Parathyroid adenoma (tissue), 2 donors: ENCODE results near the gene ASS1.

Experiments
- H2AFZ ChIP-seq: fragments of 300-600 bp; sonication (generic); one replicate; pipeline ENCODE4 v1.7.0; 2017; ENCODE audit warnings: antibody characterized with exemption, mild to moderate bottlenecking
- H3K27ac ChIP-seq: fragments of 300-600 bp; sonication (generic); one replicate; pipeline ENCODE4 v1.7.0; 2017
- H3K27me3 ChIP-seq: fragments of 300-600 bp; sonication (generic); one replicate; pipeline ENCODE4 v1.7.0; 2017; ENCODE audit warnings: low read length; ENCODE audit not compliant: control insufficient read depth, insufficient read depth
- H3K36me3 ChIP-seq: fragments of 300-600 bp; sonication (generic); one replicate; pipeline ENCODE4 v1.7.0; 2017; ENCODE audit warnings: low read length; ENCODE audit not compliant: control insufficient read depth, insufficient read depth
- H3K4me1 ChIP-seq: fragments of 300-600 bp; sonication (generic); one replicate; pipeline ENCODE4 v1.7.0; 2017; ENCODE audit warnings: control low read depth
- H3K4me2 ChIP-seq: fragments of 300-600 bp; sonication (generic); one replicate; pipeline ENCODE4 v1.7.0; 2017; ENCODE audit warnings: low read length
- H3K4me3 ChIP-seq: fragments of 300-600 bp; sonication (generic); one replicate; pipeline ENCODE4 v1.7.0; 2017; ENCODE audit warnings: low read depth, low read length
- H3K79me2 ChIP-seq: fragments of 300-600 bp; sonication (generic); one replicate; pipeline ENCODE4 v1.7.0; 2017; ENCODE audit warnings: control low read depth
- H3K9ac ChIP-seq: fragments of 300-600 bp; sonication (generic); one replicate; pipeline ENCODE4 v1.7.0; 2017; ENCODE audit warnings: mild to moderate bottlenecking
- H3K9me3 ChIP-seq: fragments of 300-600 bp; sonication (generic); one replicate; pipeline ENCODE4 v1.7.0; 2017; ENCODE audit warnings: low read length; ENCODE audit not compliant: control insufficient read depth
- TF ChIP-seq, protein P1 (sequence below): fragments of 300-600 bp; sonication (generic); IDR thresholded peaks from one replicate; pipeline ENCODE4 v1.7.0; 2017; ENCODE audit warnings: antibody characterized with exemption, mild to moderate bottlenecking
- donor health status: primary hyperparathyroidism.

Gene ASS1

DNA sequence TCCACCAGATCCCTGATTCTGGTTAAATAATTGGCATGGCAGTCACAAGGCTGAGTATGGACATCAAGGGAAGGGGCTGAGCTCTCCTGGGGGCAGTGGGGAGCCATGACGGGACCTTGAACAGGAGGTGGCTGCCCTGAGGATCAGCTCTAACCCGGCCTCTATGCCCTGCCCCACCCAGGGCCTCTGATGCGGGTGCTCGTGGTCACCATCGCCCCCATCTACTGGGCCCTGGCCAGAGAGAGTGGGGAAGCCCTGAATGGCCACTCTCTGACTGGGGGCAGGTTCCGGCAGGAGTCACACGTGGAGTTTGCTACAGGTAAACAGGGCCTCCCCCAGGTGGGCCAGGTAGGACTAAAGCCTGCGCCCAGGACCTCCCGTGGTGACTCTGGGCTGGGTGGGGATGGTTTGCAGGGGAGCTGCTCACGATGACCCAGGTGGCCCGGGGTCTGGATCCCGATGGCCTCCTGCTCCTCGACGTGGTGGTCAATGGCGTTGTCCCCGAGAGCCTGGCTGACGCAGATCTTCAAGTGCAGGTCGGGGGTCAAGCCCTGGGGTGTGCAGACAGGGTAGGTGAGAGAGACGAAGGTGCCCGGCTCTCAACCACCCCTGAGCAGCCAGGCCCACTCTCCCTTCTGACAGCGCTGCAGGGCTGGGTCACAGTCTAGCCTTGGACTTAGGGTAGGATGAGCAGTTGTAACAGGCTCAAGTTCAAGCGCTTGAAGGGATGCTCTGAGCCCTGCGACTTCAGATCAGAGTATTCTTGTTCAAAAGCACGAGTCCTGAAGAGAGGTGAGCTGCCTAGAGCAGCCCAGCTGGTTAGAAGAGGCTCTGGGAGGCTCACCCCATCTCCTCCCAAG, 19.9 kb upstream of the ASS1 start:
- Histone ChIP-seq H3K27ac (no peak overlapping the region), H3K9me3 (no peaks in the 10 kb centered on the region), H3K9ac (no peak overlapping the region), H3K27me3 (no peaks in the 10 kb centered on the region), H3K4me1 (no peaks in the 10 kb centered on the region), H3K36me3 (no peaks in the 10 kb centered on the region), H3K79me2 (no peaks in the 10 kb centered on the region), H3K4me3 (no peak overlapping the region), H2AFZ (no peak overlapping the region), H3K4me2 (no peak overlapping the region)
- TF ChIP-seq, protein P1, sequence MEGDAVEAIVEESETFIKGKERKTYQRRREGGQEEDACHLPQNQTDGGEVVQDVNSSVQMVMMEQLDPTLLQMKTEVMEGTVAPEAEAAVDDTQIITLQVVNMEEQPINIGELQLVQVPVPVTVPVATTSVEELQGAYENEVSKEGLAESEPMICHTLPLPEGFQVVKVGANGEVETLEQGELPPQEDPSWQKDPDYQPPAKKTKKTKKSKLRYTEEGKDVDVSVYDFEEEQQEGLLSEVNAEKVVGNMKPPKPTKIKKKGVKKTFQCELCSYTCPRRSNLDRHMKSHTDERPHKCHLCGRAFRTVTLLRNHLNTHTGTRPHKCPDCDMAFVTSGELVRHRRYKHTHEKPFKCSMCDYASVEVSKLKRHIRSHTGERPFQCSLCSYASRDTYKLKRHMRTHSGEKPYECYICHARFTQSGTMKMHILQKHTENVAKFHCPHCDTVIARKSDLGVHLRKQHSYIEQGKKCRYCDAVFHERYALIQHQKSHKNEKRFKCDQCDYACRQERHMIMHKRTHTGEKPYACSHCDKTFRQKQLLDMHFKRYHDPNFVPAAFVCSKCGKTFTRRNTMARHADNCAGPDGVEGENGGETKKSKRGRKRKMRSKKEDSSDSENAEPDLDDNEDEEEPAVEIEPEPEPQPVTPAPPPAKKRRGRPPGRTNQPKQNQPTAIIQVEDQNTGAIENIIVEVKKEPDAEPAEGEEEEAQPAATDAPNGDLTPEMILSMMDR: no peak

DNA sequence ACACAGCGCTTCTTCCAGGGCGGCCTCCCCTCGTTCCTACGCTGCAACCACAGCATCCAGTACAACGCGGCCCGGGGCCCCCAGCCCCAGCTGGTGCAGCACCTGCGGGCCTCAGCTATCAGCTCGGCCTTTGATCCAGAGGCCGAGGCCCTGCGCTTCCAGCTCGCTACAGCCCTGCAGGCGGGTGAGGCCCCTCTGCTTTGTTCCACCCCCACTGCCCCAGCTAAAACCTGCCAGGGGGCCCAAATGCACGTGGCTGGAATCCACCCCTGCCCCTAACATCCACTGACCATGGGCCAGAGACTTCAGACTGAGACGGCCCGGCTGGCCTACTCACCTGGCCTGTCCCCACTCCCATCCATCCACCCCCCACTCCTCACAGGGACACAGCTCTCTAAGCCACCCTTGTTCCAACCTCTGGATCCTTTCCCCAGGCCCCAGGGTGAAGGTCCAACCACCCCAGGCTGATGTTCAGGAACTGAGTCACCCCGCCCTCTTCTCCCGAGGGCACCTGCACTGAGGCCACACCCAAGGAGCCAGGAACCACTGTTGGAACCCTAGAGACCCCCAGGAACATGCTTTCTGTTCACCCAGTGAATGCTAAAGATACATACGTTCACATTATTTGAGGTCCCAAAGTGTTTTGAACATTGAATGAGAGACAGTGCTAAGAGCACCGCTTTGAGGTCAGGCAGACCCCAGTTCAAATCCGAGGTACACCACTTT, 18.9 kb upstream of the ASS1 start:
- TF ChIP-seq, protein P1: no peak
- Histone ChIP-seq H3K9me3 (no peaks in the 10 kb centered on the region), H3K27ac (no peak overlapping the region)

DNA sequence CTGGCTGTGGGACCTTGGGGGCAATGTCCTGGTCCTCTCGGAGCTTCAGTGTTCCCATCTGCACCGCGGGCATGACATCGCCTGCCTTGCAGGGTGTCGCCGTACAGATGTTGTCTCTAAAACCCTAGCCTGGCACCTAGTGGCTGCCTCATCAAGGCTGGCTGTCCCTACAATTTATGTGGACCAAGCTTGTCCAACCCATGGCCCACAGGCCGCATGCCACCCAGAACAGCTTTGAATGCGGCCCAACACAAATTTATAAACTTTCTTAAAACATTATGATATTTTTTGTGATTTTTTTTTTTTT, 18.3 kb upstream of the ASS1 start:
- H3K9me3 ChIP-seq: no peaks in the 10 kb centered on the region
- H3K4me3 ChIP-seq: no peak overlapping the region
- no peak overlapping the region for H3K27ac ChIP-seq
- H3K9ac ChIP-seq: no peak overlapping the region
- H3K27me3 ChIP-seq: no peaks in the 10 kb centered on the region
- no peaks in the 10 kb centered on the region for H3K36me3 ChIP-seq
- no peaks in the 10 kb centered on the region for H3K79me2 ChIP-seq
- no peaks in the 10 kb centered on the region for H3K4me1 ChIP-seq
- no peak overlapping the region for H2AFZ ChIP-seq
- no peak overlapping the region for H3K4me2 ChIP-seq
- TF ChIP-seq, protein P1: no peak

More for the DNA sequence above, 18.9 kb upstream of the ASS1 start:
- Histone ChIP-seq H3K79me2 (no peaks in the 10 kb centered on the region), H2AFZ (no peak overlapping the region), H3K36me3 (no peaks in the 10 kb centered on the region), H3K27me3 (no peaks in the 10 kb centered on the region), H3K4me3 (no peak overlapping the region), H3K4me1 (no peaks in the 10 kb centered on the region), H3K9ac (no peak overlapping the region), H3K4me2 (no peak overlapping the region)

DNA sequence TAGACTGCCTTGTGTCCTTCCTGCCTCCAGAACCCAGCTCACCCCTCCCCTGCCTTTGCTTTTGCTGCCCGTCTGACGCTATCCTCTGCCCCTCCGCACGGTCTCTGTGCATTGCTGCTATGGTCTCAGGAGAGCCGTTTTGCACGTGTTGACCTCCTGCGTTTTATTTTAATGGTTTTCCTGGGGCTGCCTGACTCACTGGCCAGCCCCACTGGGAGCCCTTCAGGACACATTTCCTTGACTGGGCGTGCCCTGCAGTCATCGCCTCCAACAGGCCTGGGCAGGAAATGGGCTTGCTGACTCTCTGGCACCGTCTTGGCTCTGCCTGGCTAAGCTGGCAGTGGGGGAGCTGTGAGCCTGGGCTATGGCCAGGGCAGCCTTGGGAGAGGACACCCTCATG, 17.9 kb upstream of the ASS1 start:
- TF ChIP-seq, protein P1: no peak
- Histone ChIP-seq H3K4me1 (no peaks in the 10 kb centered on the region), H3K4me3 (no peak overlapping the region), H3K27ac (no peak overlapping the region), H3K27me3 (no peaks in the 10 kb centered on the region), H3K36me3 (no peaks in the 10 kb centered on the region), H3K9ac (no peak overlapping the region), H3K79me2 (no peaks in the 10 kb centered on the region), H2AFZ (no peak overlapping the region), H3K4me2 (no peak overlapping the region), H3K9me3 (no peaks in the 10 kb centered on the region)
